SK-MEL-5 (cell line): ENCODE results near the gene WDR93. TPM values are rescaled to one million over a fixed set of nuclear protein-coding genes. Genes with fewer than 3 reads are reported as not detected.
A peak's percentile ranks its signal among the peaks of the same experiment; 100 is the strongest.

Source experiments
- DNase-seq: peaks from one replicate; pipeline ENCODE4 v3.0.0-alpha.2; 2016; ENCODE audit warnings: low read depth, low spot score
- in situ Hi-C: cut with HindIII; loops from 2 replicates; pipeline ENCODE4 v1.10.0; 2016; ENCODE audit warnings: low sequenced_read_pairs, high pct_unique_total_duplicates, low pct_unique_long_range_greater_than_20kb
- total RNA-seq: library from RNA; depleted of rRNA; stranded (reverse); fragments of >200 nt; shearing (Covaris generic); gene quantifications from 2 replicates; pipeline ENCODE4 v1.2.3, GENCODE V29; 2014

Gene WDR93
- total RNA-seq, 1 experiment from 2014 or later, result not detected

GRCh38 chr15:89755701-89756100, 65.1 kb downstream of the WDR93 start:
- DNase-seq, result no peak

GRCh38 chr15:89756897-89757296, 66.3 kb downstream of the WDR93 start:
- no peak for DNase-seq

More at GRCh38 chr15:89755701-89756100, 65.1 kb downstream of the WDR93 start:
- in situ Hi-C loops, result loop anchor here (25.0 kb wide), 1 partner anchor 107 kb away; no protein-coding TSS in a partner anchor

GRCh38 chr15:89758283-89758682, 67.7 kb downstream of the WDR93 start:
- in situ Hi-C loops, result loop anchor here (25.0 kb wide), 1 partner anchor 104 kb away; no protein-coding TSS in a partner anchor
- DNase-seq, result no peak

More at GRCh38 chr15:89756897-89757296, 66.3 kb downstream of the WDR93 start:
- in situ Hi-C loops, result loop anchor here (25.0 kb wide), 1 partner anchor 105 kb away; no protein-coding TSS in a partner anchor

- DNase-seq, result no peak
- in situ Hi-C loops, result loop anchor here (25.0 kb wide), 1 partner anchor 103 kb away; no protein-coding TSS in a partner anchor
Measured at GRCh38 chr15:89758981-89759380, 68.4 kb downstream of the WDR93 start.

- in situ Hi-C loops, result loop anchor here (25.0 kb wide), 1 partner anchor 102 kb away; no protein-coding TSS in a partner anchor
- no peak for DNase-seq
Measured at GRCh38 chr15:89759835-89760234, 69.2 kb downstream of the WDR93 start.

GRCh38 chr15:89760303-89761008, 69.8 kb downstream of the WDR93 start:
- in situ Hi-C loops, result loop anchor here (25.0 kb wide), 1 partner anchor 102 kb away; no protein-coding TSS in a partner anchor
- peak; percentile 81 for DNase-seq

- in situ Hi-C loops, result loop anchor here (25.0 kb wide), 1 partner anchor 101 kb away; no protein-coding TSS in a partner anchor
- no peak for DNase-seq
Measured at GRCh38 chr15:89761009-89761831, 70.6 kb downstream of the WDR93 start.

GRCh38 chr15:89761929-89762328, 71.3 kb downstream of the WDR93 start:
- in situ Hi-C loops, result loop anchor here (25.0 kb wide), 1 partner anchor 100 kb away; no protein-coding TSS in a partner anchor
- DNase-seq, result no peak

- in situ Hi-C loops, result loop anchor here (25.0 kb wide), 1 partner anchor 97 kb away; no protein-coding TSS in a partner anchor
- no peak for DNase-seq
Measured at GRCh38 chr15:89765694-89766093, 75.1 kb downstream of the WDR93 start.

- in situ Hi-C loops, result loop anchor here (25.0 kb wide), 1 partner anchor 96 kb away; no protein-coding TSS in a partner anchor
- no peak for DNase-seq
Measured at GRCh38 chr15:89766357-89767311, 76.0 kb downstream of the WDR93 start.

GRCh38 chr15:89767411-89767915, 76.9 kb downstream of the WDR93 start:
- in situ Hi-C loops, result loop anchor here (25.0 kb wide), 1 partner anchor 95 kb away; no protein-coding TSS in a partner anchor

GRCh38 chr15:89768071-89768500, 77.5 kb downstream of the WDR93 start:
- in situ Hi-C loops, result loop anchor here (25.0 kb wide), 1 partner anchor 94 kb away; no protein-coding TSS in a partner anchor
- peak; percentile 27 for DNase-seq

More at GRCh38 chr15:89767411-89767915, 76.9 kb downstream of the WDR93 start:
- DNase-seq, result no peak

- in situ Hi-C loops, result loop anchor here (25.0 kb wide), 1 partner anchor 93 kb away; no protein-coding TSS in a partner anchor
Measured at GRCh38 chr15:89769366-89769765, 78.8 kb downstream of the WDR93 start.

GRCh38 chr15:89770041-89770440, 79.4 kb downstream of the WDR93 start:
- DNase-seq, result no peak
- in situ Hi-C loops, result loop anchor here (25.0 kb wide), 1 partner anchor 92 kb away; no protein-coding TSS in a partner anchor

More at GRCh38 chr15:89769366-89769765, 78.8 kb downstream of the WDR93 start:
- DNase-seq, result no peak

- DNase-seq, result peak; percentile 36
- in situ Hi-C loops, result loop anchor here (25.0 kb wide), 1 partner anchor 89 kb away; no protein-coding TSS in a partner anchor
Measured at GRCh38 chr15:89772932-89773583, 82.4 kb downstream of the WDR93 start.

- in situ Hi-C loops, result loop anchor here (25.0 kb wide), 1 partner anchor 88 kb away; no protein-coding TSS in a partner anchor
- peak; percentile 81 for DNase-seq
Measured at GRCh38 chr15:89774492-89774891, 83.9 kb downstream of the WDR93 start.
